Measurements from ENCODE around the gene SEPTIN14. TPM values are rescaled to one million over a fixed set of nuclear protein-coding genes. Genes with fewer than 3 reads are reported as not detected.

The SEPTIN14 gene
- total and polyA plus RNA-seq, 2 experiments from 2014 or later = not detected

Other genes starting within 250 kb of the SEPTIN14 start
- gene ZNF713, start 24.7 kb upstream of the SEPTIN14 start, total RNA-seq = 5.1 and 5.7 TPM in 2 replicates
- gene ZNF713, start 24.7 kb upstream of the SEPTIN14 start, polyA plus RNA-seq = 4.1 and 7.5 TPM in 2 replicates
- 7.8 and 11.7 TPM in 2 replicates for gene MRPS17, start 89.1 kb upstream of the SEPTIN14 start, total RNA-seq
- 34.4 and 35.7 TPM in 2 replicates for gene MRPS17, start 89.1 kb upstream of the SEPTIN14 start, polyA plus RNA-seq
- gene NIPSNAP2, start 101.8 kb upstream of the SEPTIN14 start, total RNA-seq = 97.7 and 123 TPM in 2 replicates
- gene NIPSNAP2, start 101.8 kb upstream of the SEPTIN14 start, polyA plus RNA-seq = 197 and 207 TPM in 2 replicates
- 64.8 and 92.7 TPM in 2 replicates for gene PSPH, start 188.7 kb upstream of the SEPTIN14 start, total RNA-seq
- 37.7 and 49.0 TPM in 2 replicates for gene PSPH, start 188.7 kb upstream of the SEPTIN14 start, polyA plus RNA-seq
- 99.0 and 105 TPM in 2 replicates for gene CCT6A, start 189.0 kb upstream of the SEPTIN14 start, total RNA-seq
- 144 and 167 TPM in 2 replicates for gene CCT6A, start 189.0 kb upstream of the SEPTIN14 start, polyA plus RNA-seq
- gene SUMF2, start 201.5 kb upstream of the SEPTIN14 start, total RNA-seq = 60.9 and 108 TPM in 2 replicates
- gene SUMF2, start 201.5 kb upstream of the SEPTIN14 start, polyA plus RNA-seq = 49.5 and 77.2 TPM in 2 replicates
- 0.21 and 0.81 TPM in 2 replicates for gene PHKG1, start 230.2 kb upstream of the SEPTIN14 start, total RNA-seq
- 0.44 and 0.72 TPM in 2 replicates for gene PHKG1, start 230.2 kb upstream of the SEPTIN14 start, polyA plus RNA-seq
- 393 and 511 TPM in 2 replicates for gene CHCHD2, start 243.7 kb upstream of the SEPTIN14 start, total RNA-seq
- gene CHCHD2, start 243.7 kb upstream of the SEPTIN14 start, polyA plus RNA-seq = 468 and 556 TPM in 2 replicates

Measured in cardiac muscle cell (in vitro differentiated cells and primary cell).